NCI-H1092 (cell line): Measurements from ENCODE around the gene TBC1D21.

Experiments
- DNase-seq: peaks from one replicate; lab custom pipeline; 2025; lab: John Stamatoyannopoulos, UW

TBC1D21 gene

DNA sequence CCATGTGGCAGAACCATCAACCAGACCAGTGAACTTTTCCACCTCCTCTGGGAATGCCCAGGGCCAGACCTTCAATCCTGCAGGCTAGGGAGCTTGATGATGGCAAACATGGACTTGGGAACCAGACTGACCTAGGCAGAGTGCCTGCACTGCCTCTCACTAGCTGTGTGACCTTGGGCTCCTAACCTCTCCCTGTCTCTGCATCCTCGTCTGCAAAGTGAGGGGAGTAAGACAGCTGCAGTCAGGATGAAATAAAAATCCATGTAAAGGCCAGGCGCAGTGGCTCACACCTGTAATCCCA is 35.4 kb downstream of the TBC1D21 start:
- no peak for DNase-seq

DNA sequence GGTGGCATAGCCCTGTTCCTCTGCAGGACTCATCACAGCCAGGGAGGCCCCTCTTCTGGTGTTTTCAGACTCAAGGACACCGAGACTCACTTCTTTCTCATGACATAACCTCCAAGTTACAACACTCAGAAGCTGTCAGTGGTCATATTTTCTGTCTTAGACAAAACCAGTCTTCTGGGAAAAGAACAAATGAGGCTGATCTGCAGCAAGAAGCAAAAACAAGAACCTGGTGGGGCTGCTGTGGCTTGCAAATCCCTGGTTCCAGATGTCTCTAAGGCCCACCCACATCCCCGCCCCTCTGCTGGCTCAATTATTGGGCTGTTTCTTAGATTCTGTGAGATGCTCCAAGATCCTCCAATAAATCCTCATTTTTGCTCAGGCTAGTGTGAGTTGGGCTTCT is 36.3 kb downstream of the TBC1D21 start:
- no peak for DNase-seq

DNA sequence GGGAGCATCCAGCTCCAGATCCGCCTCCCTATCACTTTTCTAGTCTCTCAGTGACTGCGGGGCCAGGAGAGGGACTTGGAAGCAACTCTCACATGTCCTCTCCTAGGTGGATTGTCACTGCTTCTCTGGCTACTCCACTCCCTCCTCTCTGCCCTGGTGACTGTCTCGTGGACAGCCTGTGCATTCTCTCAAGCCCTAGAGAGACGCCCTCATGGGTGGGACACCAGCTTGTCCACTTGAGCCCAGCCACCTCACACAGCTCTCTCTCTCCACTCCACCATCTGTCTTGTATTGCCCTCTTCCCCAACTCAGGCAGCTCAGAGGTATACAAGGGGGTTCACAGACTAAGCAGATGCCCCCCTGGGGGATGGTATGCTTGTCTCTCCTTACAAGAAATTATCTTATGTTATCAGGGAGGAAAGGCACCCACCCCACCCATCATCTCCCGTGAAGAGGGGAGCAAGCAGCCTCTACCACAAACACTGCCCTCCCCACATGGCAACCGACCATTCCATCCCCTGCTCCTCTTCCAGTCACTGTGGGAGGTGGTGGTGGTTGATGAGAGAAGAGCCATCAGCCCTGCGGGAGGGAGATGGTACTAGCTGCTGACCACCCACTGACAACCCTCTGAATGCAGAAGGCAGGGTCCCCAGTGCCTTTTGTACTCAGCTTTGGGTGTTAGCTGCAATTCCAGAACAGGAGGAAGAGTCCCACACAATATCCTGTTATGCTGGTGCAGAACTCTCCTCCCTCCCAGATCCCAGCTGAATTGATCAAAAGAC is 37.3 kb downstream of the TBC1D21 start:
- DNase-seq = no peak

DNA sequence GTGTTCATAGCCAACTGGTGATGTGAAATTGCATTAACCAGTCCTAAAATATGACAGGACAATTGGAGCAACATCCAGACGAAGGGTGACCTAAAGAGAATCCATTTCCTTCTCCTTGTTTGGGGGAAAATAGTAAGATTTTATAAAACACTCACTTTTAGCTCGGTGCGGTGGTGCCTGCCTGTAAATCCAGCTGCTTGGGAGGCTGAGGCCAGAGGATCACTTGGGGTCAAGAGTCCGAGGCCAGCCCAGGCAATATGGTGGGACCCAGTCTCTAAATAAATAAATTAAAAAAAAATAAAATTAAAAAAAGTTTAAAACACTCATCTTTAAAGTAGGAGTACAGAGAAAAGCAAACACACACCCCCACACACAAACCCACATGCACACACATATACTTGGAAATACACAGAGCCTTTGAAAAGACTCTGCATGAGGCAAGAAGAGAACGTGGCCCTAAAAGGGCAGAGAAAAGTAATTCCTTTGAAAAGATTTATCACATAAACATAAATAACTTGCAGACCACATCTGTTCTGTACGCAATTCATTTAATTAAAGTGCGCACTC is 38.7 kb downstream of the TBC1D21 start:
- no peak for DNase-seq

DNA sequence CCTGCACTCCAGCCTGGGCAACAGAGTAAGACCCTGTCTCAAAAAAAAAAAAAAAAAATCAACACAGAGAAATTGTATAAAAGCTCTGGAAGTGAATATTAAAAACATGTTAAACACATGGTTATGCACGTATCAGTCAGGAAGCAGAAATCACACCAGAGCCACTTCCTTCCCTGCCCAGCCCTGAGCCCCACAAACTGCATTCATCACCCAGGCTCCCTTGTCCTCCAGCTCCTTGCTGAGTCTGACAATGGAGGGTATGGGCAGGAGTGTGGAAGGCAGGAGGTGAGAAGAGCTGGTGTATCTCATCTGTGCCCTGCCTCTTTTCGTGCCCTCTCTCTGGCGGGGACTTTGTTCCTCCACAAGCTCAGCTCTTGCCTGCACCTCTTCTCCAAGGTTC is 40.8 kb downstream of the TBC1D21 start:
- no peak for DNase-seq

DNA sequence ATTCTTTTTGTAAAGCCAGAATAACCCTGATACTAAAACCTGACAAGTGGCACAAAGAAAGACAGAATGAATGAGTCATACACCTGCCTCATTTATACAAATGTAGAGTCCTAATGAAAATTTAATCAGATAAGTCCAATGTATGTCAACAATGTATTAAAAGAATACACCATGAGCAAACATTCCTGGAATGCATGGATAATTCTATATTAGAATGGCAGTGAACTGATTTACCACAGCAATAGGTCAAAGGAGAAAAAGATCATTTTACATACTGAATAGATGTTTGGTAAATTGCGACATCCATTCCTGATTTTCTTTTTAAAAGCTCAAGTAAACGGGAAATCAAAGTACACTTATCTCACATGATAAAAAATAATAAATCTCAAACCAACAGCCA is 41.7 kb downstream of the TBC1D21 start:
- DNase-seq = no peak

DNA sequence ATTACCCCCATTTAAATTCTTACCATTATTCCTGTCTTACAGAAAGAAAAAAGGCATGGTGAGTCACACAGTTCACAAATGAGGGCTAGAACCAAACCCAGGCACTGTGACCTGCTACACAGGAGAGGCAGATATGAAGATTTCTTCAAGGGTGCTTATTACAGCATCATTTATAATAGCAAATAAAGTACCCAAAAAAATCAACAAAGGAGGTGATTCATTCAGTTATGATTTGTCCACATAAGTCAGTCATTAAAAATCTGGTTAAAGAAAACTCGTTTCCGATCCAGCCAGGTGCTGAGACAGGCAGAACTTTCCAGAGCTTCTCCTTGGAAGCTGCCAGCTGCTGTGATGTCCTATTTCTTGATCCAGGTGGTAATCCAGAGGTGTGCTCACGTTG is 45.4 kb downstream of the TBC1D21 start:
- no peak for DNase-seq

DNA sequence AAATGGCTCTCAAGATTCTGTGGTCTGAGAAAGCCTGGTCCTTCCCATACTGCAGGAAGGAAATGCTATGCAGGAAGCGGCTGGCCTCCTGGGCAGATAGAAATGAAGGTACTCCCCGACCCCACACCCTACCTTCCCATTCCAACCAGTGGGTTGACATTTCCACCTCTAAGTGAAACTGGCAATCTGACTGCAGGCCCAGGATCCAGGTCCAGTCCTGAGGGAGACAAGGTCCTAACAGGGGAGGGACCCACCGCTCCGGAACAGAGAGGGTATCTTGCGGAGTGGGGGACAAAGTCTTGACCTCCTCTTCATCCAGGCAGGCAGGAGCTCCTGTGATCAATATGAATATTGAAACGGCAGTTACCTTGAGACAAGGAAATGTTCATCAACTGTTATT is 46.3 kb downstream of the TBC1D21 start:
- no peak for DNase-seq

DNA sequence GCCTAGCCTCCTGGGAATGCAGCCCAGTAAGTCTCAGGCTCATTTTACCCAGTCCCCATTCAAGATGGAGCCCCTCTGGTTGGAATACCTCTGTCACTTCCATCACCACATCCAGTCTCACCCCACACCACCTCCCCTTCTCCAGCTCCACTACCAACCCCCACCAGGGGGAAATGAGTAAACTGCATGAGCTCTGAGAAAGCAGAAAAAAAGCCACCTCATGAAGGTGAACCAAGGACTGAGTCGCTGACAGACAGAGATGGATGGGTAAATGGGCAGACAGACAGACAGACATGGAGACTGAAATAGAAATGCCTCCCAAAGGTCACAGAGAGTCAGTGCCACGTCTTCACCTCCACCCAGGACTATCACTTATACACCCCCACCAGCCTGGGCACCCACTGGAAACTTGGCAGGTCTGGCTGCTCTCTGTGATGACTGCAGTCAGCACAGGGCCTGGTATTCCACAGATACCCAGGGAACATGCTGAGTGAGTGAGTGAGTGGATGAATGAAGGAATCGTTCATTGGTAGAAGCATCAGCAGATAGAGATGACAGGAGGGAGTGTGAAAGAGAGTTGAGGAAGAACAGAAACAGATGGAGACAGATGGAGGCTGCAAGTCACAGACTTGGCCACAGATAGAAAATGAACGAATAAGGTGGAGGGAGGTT is 48.0 kb downstream of the TBC1D21 start:
- DNase-seq = no peak

DNA sequence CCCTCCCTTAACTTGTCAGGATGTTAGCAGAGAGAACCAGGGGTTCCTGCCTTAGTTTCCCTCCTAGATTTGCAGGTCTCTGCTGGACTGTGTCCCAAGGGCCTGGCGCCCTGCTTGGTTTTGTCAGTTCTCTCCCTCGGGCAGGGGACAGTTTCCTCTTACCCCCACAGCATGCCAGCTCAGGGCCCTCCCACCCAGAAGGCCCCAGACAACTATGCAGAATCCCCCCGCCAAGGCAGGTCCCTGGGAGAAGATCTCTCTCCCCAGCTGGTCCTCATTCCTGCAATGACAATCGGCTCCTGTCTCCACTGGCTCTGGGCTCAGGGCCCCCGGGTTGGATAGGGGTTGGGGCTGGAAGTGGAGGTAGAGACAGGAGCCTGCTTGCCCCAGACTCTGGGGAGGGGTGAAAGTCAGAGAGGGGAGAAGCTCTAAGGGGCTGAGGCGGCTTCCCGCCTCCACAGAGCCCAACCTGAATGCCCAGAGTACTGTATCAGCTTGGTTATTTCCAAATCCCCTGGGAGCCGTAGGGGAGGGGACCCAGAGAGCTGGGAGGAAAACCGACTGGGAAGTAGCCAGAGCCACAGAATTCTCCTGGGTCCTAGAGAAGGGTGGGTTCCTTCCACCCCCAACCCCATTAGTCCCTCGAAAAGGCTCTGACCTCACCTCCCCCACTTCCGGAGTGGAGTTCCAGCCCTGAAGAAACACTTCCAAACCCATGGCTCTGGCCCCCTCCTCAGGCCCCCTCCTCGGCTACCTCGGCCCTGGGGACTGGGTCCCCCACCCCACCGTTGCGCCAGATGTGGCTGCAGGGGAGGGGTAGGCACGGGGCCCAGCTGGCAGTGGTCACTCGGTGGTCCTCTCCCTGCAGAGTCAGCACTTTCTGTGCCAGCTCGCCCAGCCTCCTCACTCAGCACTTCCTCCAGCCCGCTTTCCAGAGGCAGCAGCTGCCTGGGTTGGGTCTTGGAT is 49.1 kb downstream of the TBC1D21 start:
- DNase-seq = peak; percentile 66

DNA sequence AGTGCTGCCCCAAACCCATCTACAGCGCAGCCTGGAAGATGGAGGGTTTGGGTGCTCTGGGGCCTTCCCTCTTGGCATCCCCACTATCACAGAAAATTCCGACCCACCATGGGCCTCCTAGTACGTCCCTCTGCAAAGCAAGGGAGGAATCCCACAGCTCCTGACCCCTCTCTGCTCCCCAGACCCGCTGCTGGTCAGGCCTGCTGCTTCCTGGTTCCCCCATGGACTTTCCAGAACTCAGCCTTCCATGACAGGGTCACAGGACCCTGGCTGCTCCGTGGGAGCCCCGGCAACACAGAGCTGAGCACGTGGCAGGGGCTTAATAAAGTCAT is 49.8 kb downstream of the TBC1D21 start:
- DNase-seq = no peak

DNA sequence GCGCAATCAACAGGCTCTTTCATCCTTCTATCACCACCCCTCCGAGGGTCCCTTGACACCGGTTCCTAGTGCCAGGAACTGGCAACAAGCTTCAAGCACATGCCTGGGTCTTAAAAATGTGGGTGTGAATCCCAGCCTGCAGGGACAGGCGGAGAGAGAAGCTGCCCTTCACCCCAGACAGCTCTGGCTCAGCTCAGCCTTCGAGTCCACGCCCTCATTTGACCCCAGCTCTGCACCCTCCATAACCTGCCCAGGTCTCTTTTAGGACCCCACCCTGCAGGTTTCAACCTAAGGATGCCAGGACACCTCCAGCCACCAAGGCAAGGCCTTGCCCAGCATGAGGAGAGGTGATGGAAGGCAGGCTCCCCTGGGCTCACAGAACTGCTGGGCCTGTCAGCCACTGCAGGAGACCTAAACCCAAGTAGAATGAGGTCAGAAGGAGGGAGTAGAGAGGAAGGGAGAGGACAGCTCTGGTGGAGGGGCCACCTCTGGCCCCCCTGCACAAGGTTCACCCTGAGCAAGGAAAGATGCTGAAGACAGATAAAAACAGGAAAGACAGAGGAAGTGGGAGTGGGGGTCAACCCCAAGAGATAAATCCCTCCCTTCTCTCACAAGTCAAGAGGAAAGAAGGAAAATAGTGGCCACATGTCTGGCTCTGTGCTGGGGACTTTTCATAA is 50.3 kb downstream of the TBC1D21 start:
- DNase-seq = no peak

DNA sequence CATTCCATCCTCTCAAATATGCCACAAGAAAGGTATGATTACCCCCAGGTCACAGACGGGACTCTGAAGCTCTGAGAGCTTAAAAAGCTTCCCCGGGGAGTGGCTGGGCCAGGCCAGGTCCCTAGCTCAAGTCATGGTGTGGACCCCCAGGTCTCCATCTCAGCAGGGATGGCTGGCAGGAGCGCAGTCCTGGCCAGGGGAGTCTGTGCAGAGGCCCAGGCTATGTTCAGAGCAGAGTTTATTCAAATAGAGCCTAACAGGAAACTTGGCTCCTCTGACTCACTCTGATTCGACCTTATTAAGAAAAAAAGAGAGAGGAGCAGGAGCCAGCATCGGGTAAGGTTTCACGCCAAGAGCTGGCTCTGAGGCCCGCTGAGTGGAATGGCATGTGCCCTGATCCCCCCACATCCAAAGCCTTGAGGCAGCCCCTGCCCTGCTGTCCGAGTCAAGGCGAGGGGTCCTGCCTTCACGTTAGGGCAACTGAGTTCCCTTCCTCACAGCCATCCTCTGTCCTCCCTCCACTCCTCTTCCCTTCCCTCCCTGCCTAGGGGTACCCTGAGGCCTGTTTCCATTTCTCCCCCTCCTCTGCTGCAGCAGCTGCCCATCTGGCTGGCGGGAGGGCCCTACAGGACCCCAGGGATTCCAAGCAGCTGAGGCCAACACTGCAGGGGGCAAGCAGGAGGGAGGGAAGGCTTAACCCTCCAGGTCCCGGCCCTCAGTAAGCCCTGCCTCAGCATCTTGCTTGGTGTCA is 51.0 kb downstream of the TBC1D21 start:
- DNase-seq = peak; percentile 13

DNA sequence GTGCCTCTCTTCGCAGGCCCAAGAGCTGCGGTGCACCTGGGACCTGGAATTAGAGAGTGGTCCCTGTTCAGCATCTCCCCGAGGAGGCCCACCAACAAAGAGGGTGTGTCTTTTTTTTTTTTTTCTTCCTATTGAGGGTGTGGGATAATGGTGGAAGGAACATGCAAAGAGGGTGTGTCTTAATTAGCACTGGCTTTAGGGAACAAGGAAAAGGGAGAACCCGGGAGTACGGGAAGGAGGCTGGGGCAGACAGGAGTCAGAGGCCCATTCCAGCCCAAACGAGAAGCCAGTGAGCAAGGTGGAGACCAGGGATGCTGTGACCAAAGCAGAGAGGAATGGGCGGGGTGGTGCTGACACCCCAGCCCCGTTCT is 52.5 kb downstream of the TBC1D21 start:
- no peak for DNase-seq

DNA sequence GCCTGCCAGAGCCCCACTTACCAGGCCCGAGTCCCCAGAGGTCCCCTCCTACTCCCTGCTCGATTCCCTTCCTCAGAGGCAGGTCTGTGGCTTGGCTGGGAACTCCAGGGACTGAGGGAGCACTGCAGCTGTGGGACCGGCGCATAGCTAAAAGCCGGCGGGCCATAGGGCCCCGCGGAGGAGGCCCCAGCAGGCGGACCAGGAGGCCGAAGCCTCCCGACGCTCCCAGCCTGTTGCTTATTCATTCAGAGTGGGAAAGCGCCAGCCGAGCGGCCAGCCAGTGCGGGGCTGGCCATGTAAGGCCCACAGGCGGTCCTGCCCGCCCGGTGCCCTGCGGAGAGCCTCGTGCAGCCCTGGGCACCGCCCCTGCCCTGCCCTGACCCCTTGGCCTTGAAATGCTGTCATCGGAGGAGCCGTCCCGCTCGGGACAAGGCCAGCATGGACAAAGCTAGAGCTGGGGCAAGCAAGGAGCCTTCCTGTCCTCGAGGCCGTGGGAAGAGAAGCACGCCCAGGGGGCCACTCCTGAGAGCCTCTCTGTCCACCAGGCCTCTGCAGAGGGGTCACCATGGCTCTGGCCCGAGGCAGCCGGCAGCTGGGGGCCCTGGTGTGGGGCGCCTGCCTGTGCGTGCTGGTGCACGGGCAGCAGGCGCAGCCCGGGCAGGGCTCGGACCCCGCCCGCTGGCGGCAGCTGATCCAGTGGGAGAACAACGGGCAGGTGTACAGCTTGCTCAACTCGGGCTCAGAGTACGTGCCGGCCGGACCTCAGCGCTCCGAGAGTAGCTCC is 53.0 kb downstream of the TBC1D21 start, which contains the start of gene LOXL1:
Gene LOXL1 (plus strand): TSS at position 244 of the 784 bp plus-strand sequence. CDS start 322 bp downstream, at position 566.
- DNase-seq = no peak

DNA sequence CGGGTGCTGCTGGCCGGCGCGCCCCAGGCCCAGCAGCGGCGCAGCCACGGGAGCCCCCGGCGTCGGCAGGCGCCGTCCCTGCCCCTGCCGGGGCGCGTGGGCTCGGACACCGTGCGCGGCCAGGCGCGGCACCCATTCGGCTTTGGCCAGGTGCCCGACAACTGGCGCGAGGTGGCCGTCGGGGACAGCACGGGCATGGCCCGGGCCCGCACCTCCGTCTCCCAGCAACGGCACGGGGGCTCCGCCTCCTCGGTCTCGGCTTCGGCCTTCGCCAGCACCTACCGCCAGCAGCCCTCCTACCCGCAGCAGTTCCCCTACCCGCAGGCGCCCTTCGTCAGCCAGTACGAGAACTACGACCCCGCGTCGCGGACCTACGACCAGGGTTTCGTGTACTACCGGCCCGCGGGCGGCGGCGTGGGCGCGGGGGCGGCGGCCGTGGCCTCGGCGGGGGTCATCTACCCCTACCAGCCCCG is 53.7 kb downstream of the TBC1D21 start:
- DNase-seq = peak; percentile 33

DNA sequence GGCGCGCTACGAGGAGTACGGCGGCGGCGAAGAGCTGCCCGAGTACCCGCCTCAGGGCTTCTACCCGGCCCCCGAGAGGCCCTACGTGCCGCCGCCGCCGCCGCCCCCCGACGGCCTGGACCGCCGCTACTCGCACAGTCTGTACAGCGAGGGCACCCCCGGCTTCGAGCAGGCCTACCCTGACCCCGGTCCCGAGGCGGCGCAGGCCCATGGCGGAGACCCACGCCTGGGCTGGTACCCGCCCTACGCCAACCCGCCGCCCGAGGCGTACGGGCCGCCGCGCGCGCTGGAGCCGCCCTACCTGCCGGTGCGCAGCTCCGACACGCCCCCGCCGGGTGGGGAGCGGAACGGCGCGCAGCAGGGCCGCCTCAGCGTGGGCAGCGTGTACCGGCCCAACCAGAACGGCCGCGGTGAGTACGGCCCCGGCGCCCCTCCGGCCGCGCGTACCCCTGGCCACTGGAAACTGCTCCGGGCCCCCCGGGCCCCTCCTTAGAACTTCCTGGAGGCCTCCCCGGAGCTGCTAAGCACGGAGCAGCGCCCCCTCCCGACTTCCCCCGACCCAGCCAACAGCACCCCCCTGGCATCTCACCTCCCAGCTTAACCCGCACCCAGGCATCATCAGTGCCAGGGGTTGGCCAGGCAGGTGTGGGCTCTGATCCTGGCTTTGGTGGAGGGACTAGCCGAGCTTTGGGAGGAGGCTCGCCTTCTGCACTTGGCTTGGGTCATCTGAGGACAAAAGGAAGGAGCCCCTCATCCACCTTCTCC is 54.3 kb downstream of the TBC1D21 start:
- peak; percentile 20 for DNase-seq

DNA sequence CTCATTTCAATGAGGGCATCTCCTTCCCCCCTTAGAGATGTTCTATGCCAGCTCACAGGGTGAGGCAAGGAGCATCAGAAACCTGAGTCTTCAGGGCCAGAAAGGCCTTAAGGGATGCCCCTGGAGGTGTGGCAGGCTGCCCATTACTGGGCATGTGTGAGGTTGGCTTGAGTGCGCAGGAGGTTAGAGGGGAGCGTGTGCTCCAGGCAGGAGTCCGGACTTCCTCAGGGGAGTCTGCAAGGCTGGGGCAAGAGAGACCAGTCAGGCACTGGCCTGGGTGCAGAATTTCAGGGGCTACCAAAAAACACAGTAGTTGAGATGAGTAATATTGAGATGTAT is 54.8 kb downstream of the TBC1D21 start:
- no peak for DNase-seq

DNA sequence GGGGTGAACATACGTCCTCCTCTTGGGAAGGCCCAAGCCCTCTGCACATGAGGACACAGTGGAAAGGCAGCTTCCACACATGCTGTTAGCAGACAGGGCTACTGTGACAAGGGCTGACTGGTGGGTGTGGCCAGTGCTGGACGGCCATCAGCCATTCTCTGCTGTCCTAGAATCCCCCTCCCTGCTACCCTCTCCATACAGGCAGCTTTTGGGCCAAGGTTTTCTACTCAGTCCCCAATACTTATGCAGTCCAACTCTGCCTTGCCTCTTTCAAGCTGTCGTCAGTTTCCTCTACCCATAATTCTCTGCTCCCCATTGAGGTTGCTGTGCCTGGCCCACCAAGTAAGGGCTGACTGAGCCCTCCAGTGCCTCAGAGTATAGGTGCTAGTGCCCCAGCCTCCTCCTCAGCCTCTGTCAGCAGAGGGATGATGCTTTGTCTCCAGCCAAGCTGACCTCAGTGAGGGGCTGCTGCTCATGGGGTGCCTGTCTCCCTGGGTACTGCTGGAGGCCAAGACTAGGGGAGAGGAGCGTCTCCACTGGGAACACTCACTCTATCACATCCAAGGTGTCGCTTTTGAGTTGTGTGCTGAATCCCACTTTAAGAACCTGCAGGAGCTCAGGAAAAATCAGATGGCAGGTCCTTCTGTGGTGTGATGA is 55.7 kb downstream of the TBC1D21 start:
- DNase-seq = no peak
